Left renal pelvis (tissue), 4 donors: ENCODE measurements around the gene MEG3. TPM values are rescaled to one million over a fixed set of nuclear protein-coding genes. Genes with fewer than 3 reads are reported as not detected.

ENCODE experiments used
- DNase-seq, 4 donors: peaks; one replicate each; pipeline ENCODE4 v3.0.0-alpha.2; 2013; ENCODE audit warnings: low read depth in 4 of 4, low spot score in 3 of 4
- polyA plus RNA-seq, 4 donors: library from polyadenylated mRNA; unstranded; fragments of 120-200 nt; gene quantifications; one replicate each; pipeline ENCODE4 v1.2.1, GENCODE V29; 2013; ENCODE audit not compliant: insufficient read length in 4 of 4

Gene MEG3
- polyA plus RNA-seq, 4 donors = 90.4 to 218 (median 152) TPM

DNA sequence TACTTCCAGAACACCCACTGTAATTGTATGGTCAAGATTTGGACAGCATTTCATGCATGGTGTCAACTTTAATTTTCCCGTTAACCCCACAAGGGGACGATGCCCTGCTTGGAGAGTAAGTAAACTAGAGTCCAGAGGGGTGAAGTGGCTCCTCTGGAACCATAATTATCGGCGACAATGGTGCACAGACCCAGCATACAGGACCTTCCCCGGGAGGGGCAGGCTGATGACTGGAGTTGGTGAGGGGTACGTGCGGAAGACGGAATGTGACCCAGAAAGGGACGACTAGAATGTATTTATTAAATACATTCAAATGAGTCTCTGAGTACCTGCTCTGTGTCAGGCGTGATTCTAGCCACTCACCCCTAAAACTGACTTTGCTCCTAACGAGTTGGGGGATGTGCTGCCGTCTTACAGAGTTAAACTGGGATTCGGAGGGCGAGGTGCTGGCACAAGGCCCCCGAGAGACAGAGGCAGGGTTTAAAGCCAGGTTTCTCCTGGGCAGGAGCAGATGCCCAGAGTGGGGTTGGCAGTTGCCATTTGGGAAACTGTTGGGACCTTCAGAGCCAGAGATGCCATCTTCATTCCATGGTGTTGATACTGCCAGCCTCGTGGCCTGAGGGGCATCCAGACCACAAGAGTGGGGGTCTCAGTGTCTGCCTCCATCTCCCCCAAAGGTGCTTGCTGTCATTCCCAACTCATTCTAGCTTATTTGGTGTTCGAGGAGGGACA is 66.7 kb downstream of the MEG3 start:
- no peak for DNase-seq

DNA sequence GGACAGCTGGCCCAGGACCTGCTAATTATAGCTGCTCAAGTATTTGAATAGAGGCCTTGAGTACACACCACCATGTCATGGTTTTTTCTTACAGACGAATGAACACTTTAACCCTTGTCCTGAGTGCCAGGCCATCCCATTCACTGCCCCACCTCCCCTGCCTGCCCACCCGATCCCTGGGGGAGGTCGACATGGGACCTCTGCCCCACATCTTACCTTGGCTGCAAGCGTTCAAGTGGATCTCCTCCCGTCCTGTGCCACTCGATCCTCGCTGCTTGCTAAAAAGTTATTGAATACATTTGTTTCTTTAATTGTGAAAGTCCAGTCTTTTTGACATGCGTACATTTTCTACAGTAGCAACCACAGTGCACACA is 67.3 kb downstream of the MEG3 start:
- no peak for DNase-seq

- DNase-seq = no peak
These were observed 67.8 kb downstream of the MEG3 start for GRCh38 chr14:100893760-100894159.

GRCh38 chr14:100894416-100894815 is 68.5 kb downstream of the MEG3 start:
- no peak for DNase-seq

- no peak for DNase-seq
These were observed 69.5 kb downstream of the MEG3 start for GRCh38 chr14:100895411-100895810.

- no peak for DNase-seq
These were observed 70.6 kb downstream of the MEG3 start for GRCh38 chr14:100896369-100897060.

GRCh38 chr14:100898465-100898864 is 72.5 kb downstream of the MEG3 start:
- no peak for DNase-seq

- no peak for DNase-seq
These were observed 73.3 kb downstream of the MEG3 start for GRCh38 chr14:100898935-100899883.

- DNase-seq = no peak
These were observed 74.2 kb downstream of the MEG3 start for GRCh38 chr14:100899884-100900771.

- DNase-seq = no peak
These were observed 75.0 kb downstream of the MEG3 start for GRCh38 chr14:100900837-100901390.

DNA sequence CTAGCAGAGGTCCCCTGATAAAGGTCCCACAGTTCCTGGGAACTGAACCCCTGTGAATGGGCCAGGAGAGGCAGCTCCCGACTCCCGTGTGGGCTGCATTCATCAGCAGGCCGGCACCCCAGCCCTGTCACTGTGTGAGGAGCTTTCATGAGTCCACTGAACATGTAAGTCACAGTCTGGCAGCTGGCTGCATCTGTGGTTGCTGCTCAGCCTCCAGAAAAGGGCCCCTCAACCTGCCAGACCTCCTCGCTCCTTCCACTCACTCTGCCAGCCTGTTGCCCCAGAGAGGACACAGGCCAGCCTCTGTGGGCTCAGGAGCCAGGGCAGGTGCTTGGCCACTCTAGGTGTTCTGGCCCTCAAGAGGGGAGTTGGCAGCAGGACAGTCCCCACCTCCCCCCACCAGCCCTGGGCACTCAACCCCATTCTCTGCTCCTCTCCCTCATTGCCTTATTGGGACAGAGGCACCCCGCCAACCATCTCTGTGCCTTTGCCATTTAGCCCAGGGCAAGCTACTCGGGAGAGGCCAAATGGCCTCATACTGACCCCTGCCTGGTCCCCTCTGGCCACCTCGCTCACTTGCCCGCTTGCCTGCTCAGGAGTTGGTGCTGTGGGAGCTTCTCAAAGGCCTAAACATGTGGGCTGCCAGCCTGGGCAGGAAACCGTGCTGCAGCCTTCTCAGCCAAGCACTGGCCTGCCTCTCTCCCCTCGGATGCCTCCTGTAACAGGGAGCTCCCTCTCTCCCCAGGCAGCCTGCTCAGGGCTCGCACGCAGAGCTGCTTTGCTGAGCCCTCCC is 75.7 kb downstream of the MEG3 start:
- no peak for DNase-seq

DNA sequence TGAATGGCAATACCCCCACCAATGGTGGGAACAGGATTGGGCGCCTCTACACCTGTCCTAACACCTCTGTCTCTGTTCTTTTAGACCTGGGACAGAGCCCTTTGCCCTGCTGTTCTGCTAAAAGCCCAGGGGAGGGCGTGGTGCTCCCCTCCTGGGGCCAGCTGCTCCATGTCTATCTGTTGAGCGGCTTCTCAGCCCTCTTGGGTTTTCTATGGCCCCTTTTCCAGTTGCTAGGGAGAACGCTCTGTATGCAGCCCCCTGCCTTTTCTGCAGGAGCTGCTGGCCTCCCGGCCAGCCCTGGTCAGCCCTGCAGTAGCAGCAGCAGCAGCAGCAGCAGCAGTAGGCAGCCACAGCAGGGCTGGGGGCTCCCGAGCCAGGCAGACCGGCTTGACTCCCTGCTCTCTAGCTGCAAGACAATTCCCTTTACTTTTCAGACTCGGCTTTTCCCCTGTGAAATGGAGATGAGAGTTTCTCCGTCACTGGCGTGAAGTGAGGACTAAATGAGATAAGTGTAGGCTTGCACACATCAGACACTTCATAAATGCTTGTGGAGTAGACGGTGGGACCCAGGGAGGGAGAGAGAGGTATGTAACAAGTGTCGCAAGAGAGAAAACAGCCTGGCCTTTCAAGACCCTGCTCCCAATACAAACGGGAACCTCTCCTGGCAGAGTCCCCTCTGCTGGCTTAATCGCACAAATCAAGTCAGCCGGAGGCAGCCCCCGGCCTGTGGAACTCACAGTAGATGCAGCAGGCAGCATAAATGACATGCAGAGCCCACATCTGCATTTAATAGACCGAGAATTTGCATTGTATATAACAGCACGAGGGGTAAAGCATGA is 76.6 kb downstream of the MEG3 start:
- DNase-seq = no peak

DNA sequence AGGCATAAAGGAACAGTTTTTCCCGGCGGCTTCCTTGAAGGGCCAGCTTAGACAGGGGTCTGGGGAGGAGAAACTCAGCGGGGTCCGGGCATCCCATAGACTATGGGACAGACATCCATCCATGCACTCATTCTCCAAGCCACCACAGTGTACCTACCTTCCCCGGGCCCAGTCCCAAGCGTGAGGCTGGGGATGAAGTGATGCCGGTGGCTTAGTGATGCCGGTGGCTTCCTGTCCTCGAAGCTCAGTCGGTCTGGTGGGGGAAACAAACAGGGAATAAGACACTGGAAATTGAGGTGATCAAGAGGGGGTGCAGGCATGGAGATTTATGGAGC is 77.2 kb downstream of the MEG3 start:
- DNase-seq = no peak

DNA sequence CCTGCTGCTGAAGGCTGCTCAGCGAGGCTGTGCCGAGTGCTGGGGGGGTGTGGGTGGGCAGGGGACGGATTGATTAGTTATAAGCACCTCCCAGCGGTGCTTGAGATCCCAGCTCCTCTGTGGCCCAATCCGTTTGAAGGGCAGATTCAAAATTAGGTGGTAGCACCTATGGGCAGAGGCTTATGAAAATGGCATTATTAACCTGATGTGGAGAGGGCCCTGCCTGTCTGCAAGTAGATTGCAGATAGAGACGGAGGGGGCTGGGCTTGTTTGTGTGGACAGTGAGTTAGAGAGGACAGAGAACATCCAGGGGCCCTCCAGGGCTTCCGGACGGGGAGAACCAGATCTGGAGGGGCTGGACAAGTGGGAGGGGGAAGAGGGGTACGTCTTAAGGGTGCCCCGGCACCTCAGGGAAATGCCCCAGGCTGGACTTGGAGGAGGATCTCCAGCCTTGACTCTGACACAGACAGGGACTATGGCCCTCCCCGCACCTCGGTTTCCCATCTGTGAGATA is 77.8 kb downstream of the MEG3 start, which contains the start of gene RTL1:
RTL1 (minus strand) TSS at position 51 of the 514 bp plus-strand sequence. CDS start 18,934 bp downstream, outside the sequence.
- DNase-seq = no peak

DNA sequence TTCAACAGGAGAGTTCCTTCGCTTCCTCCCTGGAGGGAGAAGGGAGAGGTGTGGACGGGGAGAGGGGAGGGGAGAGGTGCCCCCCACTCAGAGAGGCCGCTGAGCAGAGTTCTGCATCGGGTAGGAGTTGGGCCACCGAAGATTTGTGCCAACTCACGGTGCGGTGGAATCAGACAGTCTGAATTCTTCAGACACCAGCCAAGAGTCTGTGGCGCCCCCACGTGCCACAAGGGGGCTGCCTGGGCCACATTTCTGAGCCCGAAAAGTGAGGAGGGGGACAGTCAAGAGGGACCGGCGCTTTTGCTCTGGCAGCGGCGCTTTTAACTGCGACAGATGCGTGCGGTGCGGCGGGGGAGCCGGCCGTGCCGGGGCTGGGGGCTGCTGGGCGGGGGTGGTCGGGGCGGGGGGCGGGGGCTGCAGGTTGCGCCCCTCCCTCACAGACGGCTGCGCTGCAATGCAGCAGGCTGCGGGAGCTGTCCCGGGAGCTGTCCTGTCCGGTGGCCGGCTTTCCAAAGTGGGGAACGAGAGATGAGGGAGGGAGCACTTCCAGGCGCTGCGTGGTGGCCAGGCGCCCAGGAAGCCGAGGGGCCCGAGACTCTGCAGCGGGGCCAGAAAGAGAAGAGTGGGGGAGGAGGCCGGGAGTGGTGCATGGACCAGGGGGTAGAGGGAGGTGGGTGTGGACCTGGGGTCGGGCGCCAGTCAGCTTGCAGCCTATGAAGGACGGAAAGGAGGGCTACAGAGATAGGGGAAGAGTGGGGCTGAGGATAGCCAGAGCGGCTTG is 78.6 kb downstream of the MEG3 start:
- DNase-seq = peak in 1 of 4 donors; percentile 34

GRCh38 chr14:100905166-100905565 is 79.2 kb downstream of the MEG3 start:
- DNase-seq = no peak

DNA sequence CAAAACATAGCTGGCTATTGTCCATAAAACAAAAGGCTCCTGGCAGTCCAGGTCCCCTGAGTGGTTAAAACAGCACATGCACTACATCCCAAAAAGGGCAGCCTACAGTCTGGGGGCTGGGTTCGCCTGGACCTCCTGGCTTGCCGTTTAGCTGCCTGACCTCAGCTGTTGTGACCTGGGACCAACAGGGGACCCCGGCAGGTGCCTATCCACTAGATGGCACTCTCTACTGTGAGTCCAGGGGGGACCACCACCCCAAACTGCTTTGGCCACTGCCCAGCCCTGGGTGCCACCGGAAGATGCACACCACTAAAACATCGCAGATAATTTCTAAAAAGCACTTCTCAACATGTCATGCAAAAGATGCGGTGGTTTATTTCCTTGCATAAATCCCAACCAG is 80.5 kb downstream of the MEG3 start:
- DNase-seq = no peak
